ENCODE results near the gene SOX13. TPM values are rescaled to one million over a fixed set of nuclear protein-coding genes. Genes with fewer than 3 reads are reported as not detected.

The SOX13 gene
- total and polyA plus RNA-seq, 2 of the 4 experiments (the other 2 are of a cell fraction): 0.54 to 3.5 TPM

GRCh38 chr1:204031098-204031710 is 41.7 kb upstream of the SOX13 start:
- Histone ChIP-seq H2BK20ac (ENCODE audit: low read depth, low read length) (no peak overlapping the region), H3K4me3 (ENCODE audit: insufficient read depth, low read depth, low read length) (no peak overlapping the region), H4K20me1 (ENCODE audit: insufficient read depth, low read length) (no peaks in the 10 kb centered on the region), H4K91ac (ENCODE audit: insufficient read depth, low read depth, low read length) (no peak overlapping the region), H3K9ac (ENCODE audit: low read depth, low read length) (no peak overlapping the region), H2BK120ac (ENCODE audit: low read depth, low read length) (no peak overlapping the region), H3K4me1 (ENCODE audit: control insufficient read depth, insufficient read depth, low read length) (no peaks in the 10 kb centered on the region), H3K56ac (ENCODE audit: extremely low read depth, insufficient read depth, low read length) (no peak overlapping the region), H3K18ac (ENCODE audit: low read depth, low read length) (no peak overlapping the region), H2AK5ac (ENCODE audit: low read depth, low read length) (no peak overlapping the region), H3K4me2 (ENCODE audit: low read depth, low read length) (no peak overlapping the region), H3K23ac (ENCODE audit: low read depth, low read length) (no peak overlapping the region), H2AK9ac (replicated peaks; ENCODE audit: low read depth, low read length, poor library complexity) (no peak overlapping the region), H2BK15ac (ENCODE audit: low read depth, low read length) (no peak overlapping the region), H3K27ac (ENCODE audit: insufficient read depth, low read length) (no peak overlapping the region), H3K14ac (replicated peaks; ENCODE audit: low read depth, low read length) (no peak overlapping the region), H4K5ac (ENCODE audit: low read depth, low read length) (no peak overlapping the region), H3K9me3 (ENCODE audit: control insufficient read depth, insufficient read depth, low read length) (no peaks in the 10 kb centered on the region), H2AFZ (replicated peaks; ENCODE audit: low read length, poor library complexity) (no peak overlapping the region), H3K9me1 (ENCODE audit: insufficient read depth, low read length) (no peaks in the 10 kb centered on the region), H3K79me1 (ENCODE audit: low read depth in 1 of 2, low read length in 2 of 2) (no peaks in the 10 kb centered on the region), H3K27me3 (ENCODE audit: control insufficient read depth, insufficient read depth, low read length) (peaks cover 25% of the 10 kb centered on the region), H3K36me3 (ENCODE audit: control insufficient read depth, insufficient read depth, low read length) (no peaks in the 10 kb centered on the region), H3K4ac (ENCODE audit: low read depth, low read length) (no peak overlapping the region), H4K8ac (ENCODE audit: low read depth in 2 of 2, low read length in 2 of 2) (no peak overlapping the region), H2BK5ac (ENCODE audit: low read depth, low read length, poor library complexity, severe bottlenecking) (no peak overlapping the region)
- ChIA-PET CTCF (interaction anchor here (1.2 kb wide), 1 partner anchor 34 kb away, joined by 3 read pairs; no protein-coding TSS in a partner anchor), POLR2A (ENCODE audit: unreplicated experiment) (no interaction called here)
- no peak for DNase-seq
- no peak for ATAC-seq (ENCODE audit: low read depth)
- intact Hi-C loops (cut with micrococcal nuclease): loop anchor here (5.0 kb wide), 1 partner anchor 84 kb away; no protein-coding TSS in a partner anchor
- in situ Hi-C loops (cut with MboI; ENCODE audit: low sequenced_read_pairs): no loop called here
- dilution Hi-C loops (cut with HindIII; ENCODE audit: low sequenced_read_pairs, unreplicated experiment): no loop called here
- no peak for TF ChIP-seq MAFK (IDR thresholded peaks at IDR 0.05; ENCODE audit: low read depth, low read length)
- BruUV-seq (replicated peaks): no TSS peak
- 33% methylated on average over 6 of the region's 11 CpGs; no CpG with 5 or more reads in 1 of the 2 experiments for WGBS, 2 experiments (ENCODE audit: extremely low coverage in 2 of 2, insufficient read length in 1 of 2)
